Astrocyte of the hippocampus (primary cell): ENCODE results near the gene HELB.
A peak's percentile ranks its signal among the peaks of the same experiment; 100 is the strongest.

ENCODE experiments used
- DNase-seq: peaks from one replicate; pipeline ENCODE4 v3.0.0; 2011; ENCODE audit warnings: low read depth, low spot score

The HELB gene

GRCh38 chr12:66301944-66302826 lies at the start of gene HELB:
Gene HELB, plus strand, starts transcription at chr12:66302493. Its CDS starts 111 bp downstream, at chr12:66302604.
- peak; percentile 98 for DNase-seq

- no peak for DNase-seq
These were observed 49.5 kb upstream of the HELB start for GRCh38 chr12:66252771-66253170.

- DNase-seq, result no peak
These were observed 46.6 kb upstream of the HELB start for GRCh38 chr12:66255737-66256136.

GRCh38 chr12:66258011-66258410 lies 44.3 kb upstream of the HELB start:
- DNase-seq, result peak; percentile 90

GRCh38 chr12:66262737-66263136 lies 39.6 kb upstream of the HELB start:
- DNase-seq, result no peak

DNA sequence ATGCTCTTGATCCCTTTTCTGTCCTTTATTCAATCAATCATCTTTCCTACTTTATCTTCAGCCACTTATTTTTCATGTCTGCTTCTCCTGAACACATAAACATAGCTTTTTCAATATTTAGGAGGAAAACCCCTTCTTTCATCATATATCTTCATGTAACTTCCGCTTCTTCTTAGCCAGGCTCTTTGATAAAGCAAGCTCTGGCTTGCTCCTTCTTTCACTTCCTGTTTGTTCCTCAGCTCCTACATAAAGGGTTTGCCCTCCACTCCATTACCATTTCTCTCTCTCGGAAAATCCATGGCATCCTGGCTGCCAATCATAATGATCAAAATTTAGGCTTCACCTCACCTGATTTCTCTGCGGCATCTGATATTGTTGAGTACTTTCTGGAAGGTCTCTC lies 33.7 kb upstream of the HELB start:
- no peak for DNase-seq

- DNase-seq, result no peak
These were observed 33.2 kb upstream of the HELB start for GRCh38 chr12:66269142-66269541.

GRCh38 chr12:66269757-66270383 lies 32.4 kb upstream of the HELB start:
- DNase-seq, result peak; percentile 69

- no peak for DNase-seq
These were observed 31.7 kb upstream of the HELB start for GRCh38 chr12:66270613-66271012.

- DNase-seq, result no peak
These were observed 29.6 kb upstream of the HELB start for GRCh38 chr12:66272650-66273049.

DNA sequence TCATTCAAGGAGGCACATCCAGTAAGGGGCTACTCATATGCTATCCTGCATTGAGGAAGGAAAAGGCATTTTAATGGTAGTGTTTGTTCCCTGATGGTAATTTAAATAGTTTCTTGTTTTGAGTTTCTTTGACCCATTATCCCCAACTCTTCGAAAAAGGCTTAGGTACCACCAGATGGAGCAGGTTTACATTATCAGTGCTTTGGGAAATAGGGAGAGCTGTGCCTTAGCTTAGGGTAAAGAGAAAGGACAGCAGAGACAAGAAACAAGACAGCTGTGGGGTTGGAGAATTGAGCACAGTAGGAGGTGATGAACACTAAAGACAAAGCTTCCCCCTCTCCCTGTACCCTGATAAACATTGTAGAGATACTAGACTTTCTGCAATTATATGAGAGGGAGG lies 29.1 kb upstream of the HELB start:
- no peak for DNase-seq

GRCh38 chr12:66275040-66275439 lies 27.3 kb upstream of the HELB start:
- DNase-seq, result no peak

DNA sequence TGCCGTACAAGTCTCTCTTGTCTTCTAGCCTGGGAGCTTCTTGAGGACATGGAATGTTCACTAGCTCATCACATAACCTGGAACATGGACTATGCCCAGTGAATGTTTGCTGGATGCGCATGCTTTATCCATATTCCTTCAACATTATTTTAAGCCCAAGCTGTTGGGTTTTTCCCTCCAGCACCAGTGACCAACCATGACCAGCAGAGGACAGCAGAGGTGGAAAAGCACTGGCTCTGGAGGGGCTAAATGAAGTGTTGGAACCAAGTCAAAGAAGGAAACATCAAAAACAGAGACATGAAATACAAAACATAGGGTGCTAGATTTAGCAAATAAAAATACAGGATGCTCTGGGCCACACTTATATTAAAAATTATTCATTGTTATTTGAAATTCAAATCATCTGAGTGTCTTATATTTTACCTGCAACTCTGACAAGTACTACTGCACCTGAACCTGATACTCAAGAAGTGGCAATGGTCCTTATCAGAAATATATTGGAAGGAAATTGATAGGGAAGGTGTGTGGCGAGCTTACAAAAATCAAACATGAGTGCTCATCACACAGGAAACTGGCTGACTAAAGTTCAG lies 23.1 kb upstream of the HELB start:
- peak; percentile 61 for DNase-seq

DNA sequence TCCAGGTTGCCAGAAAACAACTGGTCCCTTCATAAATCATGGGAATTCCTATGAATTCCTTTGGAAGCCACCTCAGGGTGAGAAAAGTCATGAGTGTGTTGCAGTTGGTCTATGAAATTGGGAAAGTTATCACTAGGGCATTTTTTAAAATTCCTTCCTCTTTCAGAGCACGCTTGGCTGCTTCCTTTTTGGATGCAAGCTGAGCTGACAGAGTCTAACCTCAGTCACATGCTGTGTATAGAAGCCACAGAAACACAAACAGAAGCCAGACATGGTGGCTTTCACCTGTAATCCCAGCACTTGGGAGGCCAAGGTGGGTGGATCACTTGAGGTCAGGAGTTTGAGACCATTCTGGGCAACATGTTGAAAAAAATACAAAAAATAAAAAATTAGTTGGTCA lies 21.7 kb upstream of the HELB start:
- peak; percentile 3 for DNase-seq

GRCh38 chr12:66282244-66282643 lies 20.0 kb upstream of the HELB start:
- no peak for DNase-seq

DNA sequence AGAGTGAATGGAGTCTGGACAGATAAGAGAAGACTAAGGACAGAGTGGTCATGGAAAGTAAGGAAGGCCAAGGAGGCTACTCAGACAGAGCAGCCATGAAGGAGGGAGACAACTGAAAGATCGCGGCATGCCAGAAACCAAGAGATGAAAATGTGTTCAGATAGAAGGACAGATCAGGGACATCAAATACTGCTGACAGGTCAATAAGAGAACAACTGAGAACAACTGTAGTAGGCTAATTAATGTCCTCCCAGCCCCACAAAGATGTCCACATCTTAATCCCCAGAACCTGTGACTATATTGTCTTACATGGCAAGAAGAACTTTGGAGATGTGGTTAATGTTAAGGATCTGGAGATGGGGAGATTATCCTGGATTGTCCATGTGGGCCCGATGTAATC lies 15.0 kb upstream of the HELB start:
- DNase-seq, result no peak

DNA sequence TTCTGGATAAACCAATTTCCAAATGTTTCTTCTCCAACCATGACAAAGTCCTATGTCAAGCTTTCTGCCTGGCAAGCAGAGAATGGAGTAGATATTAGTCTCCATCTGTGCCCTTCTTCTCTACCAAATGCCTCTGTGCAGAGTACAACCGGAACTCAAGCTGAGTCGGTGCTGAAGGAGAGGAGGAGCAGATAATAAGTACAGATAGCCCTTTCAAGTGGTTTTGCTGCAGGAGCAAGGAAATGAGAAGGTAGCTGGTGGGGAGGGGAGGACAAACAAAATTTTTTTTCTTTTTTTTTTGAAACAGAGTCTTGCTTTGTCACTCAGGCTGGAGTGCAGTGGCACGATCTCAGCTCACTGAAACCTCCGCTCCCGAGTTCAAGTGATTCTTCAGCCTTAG lies 14.2 kb upstream of the HELB start:
- DNase-seq, result no peak

DNA sequence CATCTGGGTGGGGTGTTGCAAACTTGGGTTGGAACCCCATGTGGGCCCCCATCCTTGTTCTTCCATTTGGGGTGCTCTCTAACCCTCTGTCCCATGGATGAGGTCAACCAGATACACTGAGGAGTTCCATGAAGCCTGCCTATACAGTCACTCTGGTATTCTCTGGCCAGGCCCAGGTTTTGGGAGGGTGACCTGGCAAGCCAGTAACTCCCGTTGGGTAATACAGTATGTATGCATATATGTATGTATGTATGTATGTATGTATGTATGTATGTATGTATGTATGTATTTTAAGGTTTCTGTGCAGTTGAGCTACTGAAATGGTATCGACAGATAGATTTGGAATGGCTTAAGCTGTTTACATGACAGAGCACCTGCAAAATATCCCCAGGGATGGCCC lies 12.8 kb upstream of the HELB start:
- DNase-seq, result no peak

DNA sequence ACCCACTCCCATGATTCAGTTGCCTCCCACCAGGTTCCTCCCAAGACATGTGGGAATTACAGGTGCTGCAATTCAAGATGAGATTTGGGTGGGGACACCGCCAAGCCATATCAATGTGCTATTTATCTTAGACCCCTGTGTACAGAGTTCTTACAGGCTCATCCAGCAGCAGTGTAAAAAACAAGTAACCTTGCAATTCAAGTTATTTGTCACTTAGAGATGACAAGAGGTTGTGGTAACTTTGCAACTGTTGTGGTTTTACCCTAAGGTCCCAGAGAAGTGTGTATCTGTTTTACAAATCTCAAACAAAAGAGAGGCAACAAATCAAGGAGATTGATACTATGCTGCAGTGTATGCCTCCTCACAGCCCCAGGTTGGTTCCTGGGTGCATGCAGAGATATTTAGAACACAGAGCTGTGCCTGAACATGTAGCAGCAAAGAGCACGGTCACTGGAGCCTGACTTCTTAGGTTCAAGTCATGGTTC lies 11.5 kb upstream of the HELB start:
- DNase-seq, result no peak

DNA sequence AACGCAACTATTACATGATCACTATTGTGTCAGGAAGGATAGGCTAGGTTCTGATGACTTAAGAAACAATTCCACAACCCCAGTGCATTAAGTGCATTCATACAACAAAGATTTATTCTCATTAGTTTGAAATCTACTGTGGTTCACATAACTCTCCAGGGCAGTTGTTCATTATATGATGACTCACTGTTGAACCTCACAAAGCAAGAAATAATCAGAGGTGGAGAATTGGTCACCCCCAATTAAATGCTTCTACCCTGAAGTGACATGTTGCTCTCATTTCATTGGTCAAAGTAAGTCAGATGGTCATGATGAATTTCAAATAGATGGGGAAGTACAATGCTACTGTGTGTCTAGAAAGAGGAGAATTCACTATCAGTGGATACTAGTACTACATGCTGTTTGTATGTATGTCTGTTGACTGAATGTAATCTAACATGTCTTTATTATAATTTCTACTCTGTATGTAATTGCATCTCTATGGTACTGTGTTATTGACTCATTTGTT lies 6.1 kb upstream of the HELB start:
- DNase-seq, result peak; percentile 20

DNA sequence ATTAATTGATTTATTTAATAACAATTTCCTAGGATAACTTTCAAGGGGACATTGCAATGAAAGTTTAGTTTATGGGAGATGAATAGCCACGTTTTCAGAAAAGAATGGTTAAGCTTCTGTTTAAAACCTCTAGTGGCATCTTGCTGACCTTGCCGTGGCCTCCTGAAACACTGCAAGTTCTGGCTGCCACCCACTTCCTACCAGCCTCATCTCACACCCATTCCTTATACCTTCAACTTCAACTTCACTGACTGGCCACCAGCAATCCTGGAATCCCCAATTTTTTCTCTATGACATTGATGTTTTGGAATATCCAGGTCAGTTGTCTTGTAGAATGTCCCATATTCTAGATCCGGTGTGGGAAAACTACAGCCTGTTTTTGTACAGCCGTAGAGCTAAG lies 5.2 kb upstream of the HELB start:
- no peak for DNase-seq

DNA sequence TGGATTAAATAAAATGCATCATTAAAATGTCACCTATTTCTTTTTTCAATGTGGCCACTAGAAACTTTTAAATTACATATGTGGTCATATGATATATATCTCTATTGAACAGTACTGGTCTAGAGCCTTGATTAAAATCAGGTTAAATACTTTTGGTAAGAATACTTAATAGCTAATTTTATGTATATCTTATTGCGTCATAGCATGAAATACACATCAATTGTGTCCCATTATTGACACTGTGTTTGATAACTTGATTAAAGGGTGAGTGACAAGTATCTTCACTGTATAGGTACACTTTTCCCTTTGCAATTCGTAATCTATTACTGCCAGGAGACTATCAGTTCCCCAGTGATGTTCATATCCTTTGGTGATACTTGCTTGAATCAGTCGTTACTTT lies 4.4 kb upstream of the HELB start:
- no peak for DNase-seq

- DNase-seq, result no peak
These were observed 505 bp downstream of the HELB start for GRCh38 chr12:66302827-66303169.
